ENCODE measurements around the gene HMBS.

DNA sequence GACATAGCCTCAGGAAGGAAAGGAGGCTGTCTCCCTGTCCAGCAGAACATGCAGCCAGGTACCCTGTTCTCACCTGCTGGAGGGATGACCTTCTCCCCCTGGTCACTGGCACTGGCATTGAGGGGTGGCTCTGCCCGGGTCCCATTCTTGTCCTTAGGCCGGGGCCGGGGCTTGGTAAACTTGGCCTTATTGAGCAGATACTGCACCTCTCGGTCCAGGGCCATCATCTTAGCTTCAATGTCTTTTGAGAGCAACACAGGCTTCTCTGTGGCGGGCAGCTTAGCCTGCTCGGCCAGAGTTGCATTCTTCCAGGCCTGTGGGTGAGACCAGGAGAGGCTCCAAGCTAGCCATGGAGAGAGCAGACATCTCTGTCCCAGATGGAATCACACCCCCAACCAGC is 38.2 kb upstream of the HMBS start:
- TF ChIP-seq, protein P1, sequence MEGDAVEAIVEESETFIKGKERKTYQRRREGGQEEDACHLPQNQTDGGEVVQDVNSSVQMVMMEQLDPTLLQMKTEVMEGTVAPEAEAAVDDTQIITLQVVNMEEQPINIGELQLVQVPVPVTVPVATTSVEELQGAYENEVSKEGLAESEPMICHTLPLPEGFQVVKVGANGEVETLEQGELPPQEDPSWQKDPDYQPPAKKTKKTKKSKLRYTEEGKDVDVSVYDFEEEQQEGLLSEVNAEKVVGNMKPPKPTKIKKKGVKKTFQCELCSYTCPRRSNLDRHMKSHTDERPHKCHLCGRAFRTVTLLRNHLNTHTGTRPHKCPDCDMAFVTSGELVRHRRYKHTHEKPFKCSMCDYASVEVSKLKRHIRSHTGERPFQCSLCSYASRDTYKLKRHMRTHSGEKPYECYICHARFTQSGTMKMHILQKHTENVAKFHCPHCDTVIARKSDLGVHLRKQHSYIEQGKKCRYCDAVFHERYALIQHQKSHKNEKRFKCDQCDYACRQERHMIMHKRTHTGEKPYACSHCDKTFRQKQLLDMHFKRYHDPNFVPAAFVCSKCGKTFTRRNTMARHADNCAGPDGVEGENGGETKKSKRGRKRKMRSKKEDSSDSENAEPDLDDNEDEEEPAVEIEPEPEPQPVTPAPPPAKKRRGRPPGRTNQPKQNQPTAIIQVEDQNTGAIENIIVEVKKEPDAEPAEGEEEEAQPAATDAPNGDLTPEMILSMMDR (IDR thresholded peaks at IDR 0.05) = no peak
- no peak for TF ChIP-seq POLR2A (IDR thresholded peaks at IDR 0.05)

All from uterus (tissue), 2 donors.